GM19099 (cell line): ENCODE data around the gene FOXP1.

ENCODE experiments used
- POLR2A ChIP-seq: IDR thresholded peaks from 3 replicates; pipeline ENCODE4 v1.6.1; 2011; ENCODE audit warnings: low read depth; ENCODE audit not compliant: insufficient read length; ENCODE audit errors: extremely low read depth

The FOXP1 gene

DNA sequence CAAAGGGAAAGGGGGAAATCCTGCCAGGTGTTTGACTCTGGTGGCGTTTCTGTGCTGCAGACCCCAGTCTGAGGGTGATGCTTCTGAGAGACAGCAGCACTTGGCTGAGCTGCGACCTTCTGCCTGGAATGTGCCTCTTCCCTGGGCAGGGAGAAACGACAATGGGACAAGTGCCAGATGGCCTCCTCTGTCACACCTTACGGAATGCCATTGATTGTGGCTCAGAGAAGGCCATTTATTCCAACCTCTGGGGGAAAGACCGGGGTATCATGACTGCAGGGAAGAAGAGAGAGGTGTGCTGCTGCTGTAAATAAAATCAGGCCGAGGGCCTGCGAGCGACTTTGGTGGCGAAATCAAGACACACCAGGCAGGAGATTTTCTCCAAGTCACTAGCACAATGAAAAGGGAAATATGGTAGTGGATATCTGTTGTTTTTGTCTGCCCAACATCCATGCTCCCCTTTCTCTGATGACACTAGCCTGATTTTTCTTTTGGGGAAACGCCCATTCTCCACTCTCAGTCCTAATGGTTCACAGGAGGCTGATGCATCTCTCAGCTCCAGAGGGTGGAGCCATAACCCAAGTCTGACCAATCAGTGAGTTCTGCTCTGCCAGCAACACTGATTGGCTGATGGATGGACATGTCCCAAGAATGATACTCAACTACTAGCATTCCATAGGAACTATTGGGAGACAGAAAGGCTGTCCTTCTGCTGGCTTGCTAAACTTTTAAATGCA lies 336.1 kb downstream of the FOXP1 start:
- TF ChIP-seq POLR2A = no peak

GRCh38 chr3:71245971-71246880 lies 337.3 kb downstream of the FOXP1 start:
- no peak for TF ChIP-seq POLR2A

- no peak for TF ChIP-seq POLR2A
Observed at GRCh38 chr3:71244826-71245488, 338.6 kb downstream of the FOXP1 start.

DNA sequence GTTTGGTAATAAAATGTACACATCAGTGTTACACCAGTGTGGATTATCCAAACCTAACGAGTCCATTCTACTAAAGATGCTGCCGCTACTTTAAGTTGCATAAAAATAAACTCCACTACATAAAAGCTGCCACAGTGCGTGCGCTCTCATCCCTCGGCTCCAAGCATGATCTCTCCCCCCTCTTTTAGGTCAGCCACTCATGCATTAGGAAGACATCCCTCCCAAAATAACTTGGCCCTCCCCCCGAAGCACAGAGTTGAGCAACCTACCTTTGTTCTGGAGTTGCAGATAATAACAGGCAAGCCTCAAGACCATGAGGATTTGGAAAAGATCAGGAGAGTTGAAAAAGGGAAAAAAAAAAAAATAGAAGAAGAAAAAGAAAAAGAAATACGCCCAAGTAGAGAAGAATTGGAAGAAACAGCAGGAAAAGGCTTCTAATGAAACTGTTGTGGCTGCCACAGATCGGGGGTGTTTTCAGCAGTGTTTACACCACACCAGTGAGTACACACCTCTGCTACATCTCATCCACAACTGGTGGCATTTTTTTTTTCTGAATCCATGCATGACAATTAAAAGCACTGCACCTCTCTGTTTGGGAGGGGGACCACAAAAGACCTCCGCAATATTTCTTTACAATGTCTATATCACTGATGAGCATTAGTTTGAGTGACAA lies 339.2 kb downstream of the FOXP1 start:
- TF ChIP-seq POLR2A = no peak

- no peak for TF ChIP-seq POLR2A
Observed at GRCh38 chr3:71243229-71243628, 340.3 kb downstream of the FOXP1 start.

DNA sequence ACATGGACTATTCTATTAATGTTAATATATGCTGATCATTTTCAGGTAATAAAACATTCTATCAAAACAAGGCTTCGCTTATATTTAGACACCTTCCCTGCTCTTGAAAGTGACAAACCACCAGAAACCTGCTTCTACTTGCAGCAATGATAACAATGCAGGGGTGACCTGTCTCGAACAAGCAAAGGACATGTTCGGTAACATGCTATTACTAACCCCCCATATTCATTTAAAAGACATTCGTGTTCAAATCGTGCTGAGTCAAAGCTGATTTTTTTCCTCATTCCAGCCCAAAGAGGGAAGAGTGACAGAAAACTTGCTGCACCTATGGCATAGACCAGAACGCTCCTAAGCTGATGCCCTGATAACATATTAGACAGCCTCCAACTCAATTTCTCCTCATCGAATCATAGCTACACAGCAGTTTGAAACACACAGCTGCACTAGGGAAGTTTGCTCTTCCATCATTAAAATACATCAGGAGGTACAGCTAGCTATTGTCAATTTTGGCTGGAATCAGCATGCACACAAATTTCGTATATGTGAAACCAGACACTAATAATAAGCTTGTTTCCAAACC lies 341.5 kb downstream of the FOXP1 start:
- TF ChIP-seq POLR2A = no peak

DNA sequence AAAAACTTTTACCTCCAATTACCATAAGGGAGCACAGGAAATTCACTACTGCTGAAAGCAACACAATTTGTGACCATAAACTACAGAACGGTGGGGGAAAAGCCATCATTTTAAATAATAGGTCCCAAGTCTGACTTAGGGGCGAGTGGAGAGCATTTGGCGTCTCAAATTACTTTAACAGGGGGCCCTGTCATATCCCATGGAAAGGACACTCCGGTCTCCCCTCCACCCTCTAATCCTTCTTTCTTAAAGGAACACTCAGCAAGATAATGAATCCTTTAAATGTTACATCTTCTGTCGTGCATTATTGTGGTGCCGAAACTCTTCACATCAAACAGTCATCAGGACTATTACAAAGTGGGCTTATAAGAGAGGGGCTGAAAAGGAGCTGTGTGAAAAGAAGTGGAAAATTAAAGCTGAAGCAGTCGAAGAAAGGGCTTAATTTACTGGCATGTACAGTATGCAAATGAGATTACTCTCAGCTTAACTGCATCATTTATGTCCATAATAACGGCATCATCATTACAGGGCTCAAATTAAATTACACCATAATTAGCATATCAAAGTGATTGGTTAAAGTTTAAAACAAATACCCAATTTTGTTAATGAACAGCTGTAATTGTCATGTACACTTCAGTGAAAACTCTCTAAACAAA lies 342.2 kb downstream of the FOXP1 start:
- no peak for TF ChIP-seq POLR2A

DNA sequence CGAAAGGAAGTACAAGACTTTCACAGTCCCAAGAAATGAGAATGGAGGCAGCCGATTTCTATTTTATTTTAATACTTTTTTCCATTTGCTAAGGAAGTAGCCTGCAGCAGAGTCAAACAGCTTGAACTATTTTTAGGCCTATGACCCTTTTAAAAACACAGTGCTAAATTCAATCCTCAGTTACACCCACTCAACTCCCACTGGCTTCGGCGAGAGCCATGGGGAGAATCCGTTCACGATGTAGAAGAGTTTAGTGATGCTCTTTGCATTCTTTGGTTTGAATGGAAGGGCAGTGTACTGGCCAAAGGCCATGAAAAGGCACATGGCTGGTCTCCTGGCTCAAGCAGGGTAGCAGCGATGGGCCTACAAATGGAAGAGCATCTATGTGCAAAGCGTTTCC lies 343.5 kb downstream of the FOXP1 start:
- no peak for TF ChIP-seq POLR2A

DNA sequence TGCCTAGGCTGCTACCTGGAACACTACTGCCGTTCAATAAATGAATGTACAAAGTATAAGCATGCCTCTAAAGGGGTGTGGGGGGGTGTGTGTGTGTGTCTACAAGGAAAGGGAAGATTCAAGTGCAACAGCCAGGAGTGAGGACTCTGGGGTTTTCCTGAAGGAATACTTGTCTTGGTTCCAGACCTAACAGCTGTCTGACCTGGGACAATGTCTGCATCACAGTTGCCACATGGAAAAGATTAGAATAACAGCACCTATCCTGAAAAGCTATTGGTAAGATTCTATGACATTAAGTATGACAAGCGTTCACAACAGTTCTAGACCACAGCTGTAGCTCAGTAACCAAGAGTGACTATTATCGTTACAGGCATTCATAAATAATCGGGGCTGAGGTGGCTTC lies 345.2 kb downstream of the FOXP1 start:
- no peak for TF ChIP-seq POLR2A

DNA sequence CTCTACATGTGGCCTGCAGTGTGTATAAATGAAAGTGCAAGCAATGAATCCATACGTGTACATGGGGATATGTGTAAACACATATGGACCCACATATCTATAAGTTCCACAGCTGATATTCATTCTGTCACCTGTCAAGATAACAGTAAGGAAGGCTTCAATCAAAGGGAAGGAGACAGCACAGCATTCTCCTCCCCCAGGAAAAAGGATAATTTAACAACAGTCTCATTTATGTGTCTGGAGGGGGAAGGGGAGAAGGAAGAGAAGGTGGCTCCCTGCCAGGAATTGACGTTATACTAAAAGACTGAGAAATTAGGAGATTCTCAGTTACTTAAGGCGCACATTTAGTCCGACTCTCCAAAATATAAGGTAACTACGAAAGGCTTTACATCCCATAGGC lies 345.9 kb downstream of the FOXP1 start:
- TF ChIP-seq POLR2A = no peak

DNA sequence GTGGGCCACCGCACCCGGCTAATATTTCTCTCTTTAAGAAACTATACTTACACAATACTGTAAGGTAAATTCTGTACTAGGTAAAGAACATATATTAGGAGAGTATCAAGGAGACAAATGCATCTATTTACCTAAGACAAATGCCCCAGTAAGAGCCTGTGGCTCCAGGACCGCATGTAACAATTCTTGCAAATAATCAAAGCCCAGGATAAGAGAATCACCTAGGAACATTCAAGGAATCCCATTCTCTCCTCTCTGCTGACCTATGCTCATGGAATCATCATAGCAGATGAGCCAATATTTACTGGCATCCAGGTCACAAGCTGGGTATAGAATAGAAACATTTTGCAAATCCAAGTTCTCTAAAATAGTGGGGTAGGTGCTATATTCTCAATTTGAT lies 347.7 kb downstream of the FOXP1 start:
- TF ChIP-seq POLR2A = no peak

DNA sequence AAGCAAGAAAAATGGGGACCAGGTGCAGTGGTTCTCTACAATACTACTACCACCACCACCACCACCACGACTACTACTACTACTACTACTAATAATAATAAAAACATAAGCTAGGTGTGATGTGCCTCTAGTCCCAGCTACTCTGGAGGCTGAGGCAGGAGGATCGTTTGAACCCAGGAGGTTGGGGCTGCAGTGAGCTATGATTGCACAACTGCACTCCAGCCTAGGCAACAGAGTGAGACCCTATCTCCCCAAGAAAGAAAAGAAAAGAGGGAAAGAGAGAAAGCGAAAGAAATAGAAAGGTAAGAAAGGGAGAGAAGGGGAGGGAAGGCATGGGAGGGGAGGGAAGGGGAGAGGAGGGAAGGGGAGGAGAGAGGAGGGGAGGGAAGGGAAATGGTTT lies 350.6 kb downstream of the FOXP1 start:
- no peak for TF ChIP-seq POLR2A

DNA sequence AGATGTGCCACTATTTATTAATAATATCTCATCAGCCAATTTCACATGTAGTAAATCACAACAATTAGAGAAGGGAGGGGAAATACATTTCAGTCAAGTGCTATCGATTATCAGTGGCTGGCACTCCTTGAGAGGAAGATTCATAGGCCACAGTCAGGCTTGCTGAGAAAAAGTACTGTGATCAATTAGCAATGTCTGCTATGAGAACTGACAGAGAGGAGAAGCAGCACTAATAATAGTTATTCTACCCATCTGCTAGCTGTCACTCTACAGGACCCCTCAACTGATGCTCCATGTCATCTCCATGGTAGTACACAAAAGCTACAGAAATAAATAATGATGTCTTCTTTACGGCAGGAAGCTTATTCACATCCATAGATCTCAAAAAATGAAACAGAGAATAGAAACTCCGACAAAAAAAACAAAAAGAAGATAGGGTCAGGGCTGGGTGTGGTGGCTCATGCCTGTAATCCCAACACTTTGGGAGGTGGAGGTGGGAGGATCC lies 351.3 kb downstream of the FOXP1 start:
- TF ChIP-seq POLR2A = no peak

GRCh38 chr3:71231680-71232079 lies 351.8 kb downstream of the FOXP1 start:
- no peak for TF ChIP-seq POLR2A
